Naive thymus-derived CD4-positive, alpha-beta T cell (primary cell): ENCODE measurements around the gene ZNF107. TPM values are rescaled to one million over a fixed set of nuclear protein-coding genes. Genes with fewer than 3 reads are reported as not detected.
"Not testable (repeated sequence)": the region's sequence is repeated elsewhere in the genome, so short reads cannot be mapped to it uniquely, and the experiment has no call there.

ENCODE experiments used
- ATAC-seq: fragments of 150-1000 bp; cut with Tn5 transposase; 2 replicates; pipeline ENCODE4 v1.10.0; 2021; ENCODE audit warnings: mild to moderate bottlenecking, moderate library complexity
- CTCF ChIA-PET: fragments of 350-600 bp; sonication (Branson Sonifier 250); formaldehyde crosslinking; loops from one replicate; lab custom pipeline; 2021; ENCODE audit warnings: antibody characterized with exemption; lab: Charles Lee
- POLR2A ChIA-PET: fragments of 350-600 bp; sonication (Branson Sonifier 250); formaldehyde crosslinking; loops from one replicate; lab custom pipeline; 2021; ENCODE audit warnings: antibody characterized with exemption, inconsistent platforms; lab: Charles Lee
- DNase-seq, 9 donors: peaks; one replicate each; pipeline versions ENCODE4 v3.0.0 to v3.0.0-alpha.2; 2020 to 2022; ENCODE audit warnings: mixed read lengths in 1 of 9
- H3K27ac ChIP-seq: one replicate; pipeline ENCODE4 v1.7.0; 2013; ENCODE audit warnings: mild to moderate bottlenecking, low read depth, low read length, moderate library complexity
- H3K27me3 ChIP-seq, 2 donors: one replicate each; pipeline ENCODE4 v1.7.0; 2013; ENCODE audit warnings: low read length in 2 of 2, mild to moderate bottlenecking in 2 of 2, moderate library complexity in 2 of 2; ENCODE audit not compliant: control insufficient read depth in 2 of 2, insufficient read depth in 2 of 2
- H3K36me3 ChIP-seq, 3 experiments: 1 replicate in 2 of 3; 2 replicates in 1 of 3; pipeline ENCODE4 v1.7.0; 2013; ENCODE audit warnings: low read length in 3 of 3, mild to moderate bottlenecking in 3 of 3, moderate library complexity in 1 of 3; ENCODE audit not compliant: insufficient read depth in 3 of 3, control insufficient read depth in 2 of 3
- H3K4me1 ChIP-seq, 2 donors: one replicate each; pipeline ENCODE4 v1.7.0; 2013; ENCODE audit warnings: low read length in 2 of 2, mild to moderate bottlenecking in 2 of 2, moderate library complexity in 1 of 2; ENCODE audit not compliant: control insufficient read depth in 2 of 2, insufficient read depth in 2 of 2
- H3K4me3 ChIP-seq: 2 replicates; pipeline ENCODE4 v1.7.0; 2013; ENCODE audit warnings: mild to moderate bottlenecking, low read length
- H3K9me3 ChIP-seq, 3 experiments: 1 replicate in 2 of 3; 2 replicates in 1 of 3; pipeline ENCODE4 v1.7.0; 2013; ENCODE audit warnings: low read length in 3 of 3; ENCODE audit not compliant: control insufficient read depth in 2 of 3
- H3K27ac Mint-ChIP-seq, 9 donors: one replicate each; pipeline ENCODE4 v1.8.0; 2020 to 2022; ENCODE audit warnings: mixed read lengths in 9 of 9, mild to moderate bottlenecking in 8 of 9, moderate library complexity in 5 of 9, inconsistent platforms in 2 of 9
- H3K27me3 Mint-ChIP-seq, 5 donors: one replicate each; pipeline ENCODE4 v1.8.0; 2021 to 2022; ENCODE audit warnings: mixed read lengths in 5 of 5, mild to moderate bottlenecking in 1 of 5
- H3K36me3 Mint-ChIP-seq, 5 donors: one replicate each; pipeline ENCODE4 v1.8.0; 2020 to 2022; ENCODE audit warnings: mixed read lengths in 5 of 5, mild to moderate bottlenecking in 3 of 5, inconsistent platforms in 1 of 5
- H3K4me1 Mint-ChIP-seq, 7 donors: one replicate each; pipeline ENCODE4 v1.8.0; 2020 to 2022; ENCODE audit warnings: mixed read lengths in 7 of 7, mild to moderate bottlenecking in 3 of 7, inconsistent platforms in 1 of 7
- H3K4me3 Mint-ChIP-seq, 10 donors: one replicate each; pipeline ENCODE4 v1.8.0; 2020 to 2022; ENCODE audit warnings: mild to moderate bottlenecking in 10 of 10, mixed read lengths in 10 of 10, moderate library complexity in 6 of 10, inconsistent platforms in 2 of 10
- H3K9me3 Mint-ChIP-seq, 11 donors: one replicate each; pipeline ENCODE4 v1.8.0; 2020 to 2022; ENCODE audit warnings: mixed read lengths in 11 of 11, mild to moderate bottlenecking in 4 of 11, inconsistent platforms in 1 of 11, moderate library complexity in 1 of 11
- intact Hi-C, 2 donors: fragments of 100-400 bp; cut with micrococcal nuclease; formaldehyde crosslinking; loops; one replicate each; pipeline ENCODE4 v1.15.1; 2023
- polyA plus RNA-seq, 2 donors: library from polyadenylated mRNA; unstranded; fragments of 300-500 nt; fragmentation: Illumina TruSeq; gene quantifications; one replicate each; pipeline ENCODE4 v1.2.3, GENCODE V29; 2021
- total RNA-seq, 6 experiments: library from RNA in 5 of 6; stranded (reverse) in 5 of 6; gene quantifications; 1 replicate in 5 of 6; 2 replicates in 1 of 6; pipeline ENCODE4 v1.2.3 and lab custom pipeline; 2021 to 2026

Gene ZNF107
- total and polyA plus RNA-seq, 7 experiments from 2014 or later: 11.2 to 33.5 (median 15.6) TPM

DNA sequence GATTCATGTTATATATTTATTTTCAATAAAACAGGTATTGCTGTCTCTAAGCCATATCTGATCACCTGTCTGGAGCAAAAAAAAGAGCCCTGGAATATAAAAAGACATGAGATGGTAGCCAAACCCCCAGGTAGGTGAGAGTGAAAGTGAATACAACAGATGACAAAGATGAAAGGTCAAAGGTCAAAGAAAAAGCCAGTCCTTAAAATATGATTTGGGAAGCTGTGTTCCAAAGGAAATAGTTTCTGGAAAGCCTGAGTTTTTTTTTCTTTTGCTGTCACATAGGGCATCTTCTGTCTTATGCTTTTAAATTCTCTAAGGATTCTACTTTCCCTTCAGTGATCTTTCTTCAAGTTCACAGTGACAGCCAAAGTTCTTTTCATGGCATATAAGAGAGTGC is 25.9 kb downstream of the ZNF107 start:
- H3K36me3 ChIP-seq: peaks cover 0 to 75% (median 12%) of the 10 kb centered on the region in 3 experiments
- no peak overlapping the region for H3K27ac ChIP-seq
- Mint-ChIP-seq H3K27me3 (no peaks in the 10 kb centered on the region), H3K9me3 (peaks cover 0 to 57% (median 26%) of the 10 kb centered on the region in 11 donors), H3K4me3 (no peak overlapping the region), H3K36me3 (peaks cover 19 to 70% (median 62%) of the 10 kb centered on the region in 5 donors), H3K4me1 (peaks cover 2 to 31% (median 17%) of the 10 kb centered on the region in 7 donors), H3K27ac (peak overlapping the region in 2 of 9 donors; percentile 18 to 62)
- ATAC-seq (no peak), DNase-seq (no peak)
- CTCF ChIA-PET: no interaction called here
- intact Hi-C loops: no loop called here
- H3K27me3 ChIP-seq: no peaks in the 10 kb centered on the region
- H3K4me1 ChIP-seq: no peaks in the 10 kb centered on the region
- no peak overlapping the region for H3K4me3 ChIP-seq
- peaks cover 0 to 27% (median 4%) of the 10 kb centered on the region in 3 experiments for H3K9me3 ChIP-seq
- POLR2A ChIA-PET: no interaction called here

DNA sequence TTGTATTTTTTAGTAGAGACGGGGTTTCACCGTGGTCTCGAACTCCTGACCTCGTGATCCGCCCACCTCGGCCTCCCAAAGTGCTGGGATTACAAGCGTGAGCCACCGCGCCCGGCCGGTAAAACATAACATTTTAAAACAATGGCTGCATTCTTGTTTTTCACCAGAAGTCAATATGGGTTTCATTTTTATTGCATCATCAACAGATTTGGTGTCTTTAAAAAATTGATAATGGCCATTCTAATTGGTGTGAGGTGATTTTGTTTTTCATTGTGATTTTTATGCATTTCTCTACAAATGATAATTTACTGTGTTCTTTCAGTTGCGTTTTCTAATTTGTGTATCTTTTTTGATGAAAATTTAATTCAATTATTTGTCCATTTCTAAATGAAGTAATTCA is 31.9 kb downstream of the ZNF107 start:
- DNase-seq, H3K27ac Mint-ChIP-seq, H3K27ac ChIP-seq, CTCF ChIA-PET, H3K27me3 ChIP-seq, H3K4me3 Mint-ChIP-seq, H3K4me1 Mint-ChIP-seq, H3K4me1 ChIP-seq, H3K4me3 ChIP-seq, POLR2A ChIA-PET, ATAC-seq, intact Hi-C loops, H3K27me3 Mint-ChIP-seq: not testable (repeated sequence)
- Mint-ChIP-seq H3K9me3 (peaks cover 0 to 81% (median 23%) of the 10 kb centered on the region in 11 donors), H3K36me3 (peaks cover 5 to 74% (median 54%) of the 10 kb centered on the region in 5 donors)
- Histone ChIP-seq H3K9me3 (peaks cover 0 to 36% (median 4%) of the 10 kb centered on the region in 3 experiments), H3K36me3 (peaks cover 0 to 54% (median 10%) of the 10 kb centered on the region in 3 experiments)

DNA sequence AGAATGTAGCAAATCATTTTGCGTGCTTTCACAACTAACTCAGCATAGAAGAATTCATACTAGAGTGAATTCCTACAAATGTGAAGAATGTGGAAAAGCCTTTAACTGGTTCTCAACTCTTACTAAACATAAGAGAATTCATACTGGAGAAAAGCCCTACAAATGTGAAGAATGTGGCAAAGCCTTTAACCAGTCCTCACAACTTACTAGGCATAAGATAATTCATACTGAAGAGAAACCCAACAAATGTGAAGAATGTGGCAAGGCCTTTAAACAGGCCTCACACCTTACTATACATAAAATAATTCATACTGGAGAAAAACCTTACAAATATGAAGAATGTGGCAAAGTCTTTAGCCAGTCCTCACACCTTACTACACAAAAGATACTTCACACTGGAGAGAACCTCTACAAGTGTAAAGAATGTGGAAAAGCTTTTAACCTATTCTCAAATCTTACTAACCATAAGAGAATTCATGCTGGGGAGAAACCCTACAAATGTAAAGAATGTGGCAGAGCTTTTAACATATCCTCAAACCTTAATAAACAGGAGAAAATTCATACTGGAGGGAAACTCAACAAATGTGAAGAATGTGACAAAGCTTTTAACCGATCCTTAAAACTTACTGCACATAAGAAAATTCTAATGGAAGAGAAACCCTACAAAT is 40.8 kb downstream of the ZNF107 start:
- Mint-ChIP-seq H3K4me1 (no peaks in the 10 kb centered on the region), H3K27me3 (no peaks in the 10 kb centered on the region), H3K9me3 (peaks cover 0 to 91% (median 54%) of the 10 kb centered on the region in 11 donors), H3K27ac (no peak overlapping the region), H3K36me3 (peaks cover 12 to 45% (median 37%) of the 10 kb centered on the region in 5 donors), H3K4me3 (no peak overlapping the region)
- Histone ChIP-seq H3K4me1 (no peaks in the 10 kb centered on the region), H3K9me3 (peaks cover 29 to 72% (median 38%) of the 10 kb centered on the region in 3 experiments), H3K27ac (no peak overlapping the region), H3K27me3 (no peaks in the 10 kb centered on the region), H3K4me3 (peak overlapping the region; percentile 18), H3K36me3 (peaks cover 6 to 20% (median 11%) of the 10 kb centered on the region in 3 experiments)
- DNase-seq (no peak), ATAC-seq (no peak)
- ChIA-PET POLR2A (no interaction called here), CTCF (no interaction called here)
- intact Hi-C loops: no loop called here

- H3K36me3 Mint-ChIP-seq, H3K4me3 ChIP-seq, H3K27me3 ChIP-seq, H3K36me3 ChIP-seq, H3K27ac ChIP-seq, H3K4me1 Mint-ChIP-seq, H3K27me3 Mint-ChIP-seq, POLR2A ChIA-PET, H3K4me1 ChIP-seq, CTCF ChIA-PET, H3K27ac Mint-ChIP-seq, ATAC-seq, intact Hi-C loops, DNase-seq, H3K4me3 Mint-ChIP-seq: not testable (repeated sequence)
- H3K9me3 Mint-ChIP-seq: peaks cover 0 to 75% (median 29%) of the 10 kb centered on the region in 11 donors
- peaks cover 0 to 52% (median 16%) of the 10 kb centered on the region in 3 experiments for H3K9me3 ChIP-seq
Observed at GRCh38 chr7:64717896-64718295, 52.0 kb downstream of the ZNF107 start.

GRCh38 chr7:64729089-64729848 is 63.3 kb downstream of the ZNF107 start:
- no peak overlapping the region for H3K4me3 ChIP-seq
- H3K4me3 Mint-ChIP-seq: no peak overlapping the region
- intact Hi-C loops: no loop called here
- peaks cover 0 to 8% (median 0%) of the 10 kb centered on the region in 3 experiments for H3K9me3 ChIP-seq
- DNase-seq (no peak), ATAC-seq (no peak)
- no peak overlapping the region for H3K27ac ChIP-seq
- peaks cover 0 to 22% (median 4%) of the 10 kb centered on the region in 5 donors for H3K36me3 Mint-ChIP-seq
- ChIA-PET POLR2A (no interaction called here), CTCF (no interaction called here)
- H3K27me3 ChIP-seq: no peaks in the 10 kb centered on the region
- H3K9me3 Mint-ChIP-seq: peaks cover 7 to 79% (median 40%) of the 10 kb centered on the region in 11 donors
- H3K36me3 ChIP-seq: no peaks in the 10 kb centered on the region
- H3K4me1 Mint-ChIP-seq: no peaks in the 10 kb centered on the region
- H3K27me3 Mint-ChIP-seq: peaks cover 0 to 7% (median 0%) of the 10 kb centered on the region in 5 donors
- no peaks in the 10 kb centered on the region for H3K4me1 ChIP-seq
- no peak overlapping the region for H3K27ac Mint-ChIP-seq

GRCh38 chr7:64733550-64734240 is 67.8 kb downstream of the ZNF107 start:
- H3K4me1 Mint-ChIP-seq: no peaks in the 10 kb centered on the region
- CTCF ChIA-PET: no interaction called here

More at GRCh38 chr7:64733550-64734240, 67.8 kb downstream of the ZNF107 start:
- POLR2A ChIA-PET: no interaction called here
- H3K36me3 ChIP-seq: no peaks in the 10 kb centered on the region
- ATAC-seq (no peak), DNase-seq (no peak)
- intact Hi-C loops: no loop called here
- H3K27ac ChIP-seq: no peak overlapping the region
- H3K27me3 Mint-ChIP-seq: no peaks in the 10 kb centered on the region
- H3K4me1 ChIP-seq: no peaks in the 10 kb centered on the region
- H3K4me3 ChIP-seq: no peak overlapping the region
- H3K9me3 Mint-ChIP-seq: peaks cover 0 to 70% (median 26%) of the 10 kb centered on the region in 11 donors
- peak overlapping the region in 1 of 9 donors; percentile 53 for H3K27ac Mint-ChIP-seq
- H3K36me3 Mint-ChIP-seq: peaks cover 0 to 7% (median 0%) of the 10 kb centered on the region in 5 donors
- H3K27me3 ChIP-seq: no peaks in the 10 kb centered on the region
- H3K4me3 Mint-ChIP-seq: no peak overlapping the region
- peaks cover 0 to 13% (median 0%) of the 10 kb centered on the region in 3 experiments for H3K9me3 ChIP-seq
